IPS-15b (cell line): Measurements from ENCODE around the gene CCN2.

Experiments
- H3K27me3 ChIP-seq: one replicate; pipeline ENCODE4 v1.6.1; 2013; ENCODE audit warnings: low read length; ENCODE audit not compliant: control insufficient read depth, insufficient read depth
- H3K36me3 ChIP-seq: one replicate; pipeline ENCODE4 v1.6.1; 2013; ENCODE audit warnings: low read length; ENCODE audit not compliant: control insufficient read depth, insufficient read depth
- H3K4me1 ChIP-seq: one replicate; pipeline ENCODE4 v1.6.1; 2013; ENCODE audit warnings: mild to moderate bottlenecking, low read length; ENCODE audit not compliant: control insufficient read depth, insufficient read depth
- H3K4me3 ChIP-seq: one replicate; pipeline ENCODE4 v1.5.1; 2013; ENCODE audit warnings: low read depth, low read length
- H3K9ac ChIP-seq: one replicate; pipeline ENCODE4 v1.6.1; 2013; ENCODE audit warnings: low read depth, mild to moderate bottlenecking, low read length
- H3K9me3 ChIP-seq: one replicate; pipeline ENCODE4 v1.6.1; 2013; ENCODE audit warnings: mild to moderate bottlenecking, low read length; ENCODE audit not compliant: control insufficient read depth, insufficient read depth

The CCN2 gene, protein sequence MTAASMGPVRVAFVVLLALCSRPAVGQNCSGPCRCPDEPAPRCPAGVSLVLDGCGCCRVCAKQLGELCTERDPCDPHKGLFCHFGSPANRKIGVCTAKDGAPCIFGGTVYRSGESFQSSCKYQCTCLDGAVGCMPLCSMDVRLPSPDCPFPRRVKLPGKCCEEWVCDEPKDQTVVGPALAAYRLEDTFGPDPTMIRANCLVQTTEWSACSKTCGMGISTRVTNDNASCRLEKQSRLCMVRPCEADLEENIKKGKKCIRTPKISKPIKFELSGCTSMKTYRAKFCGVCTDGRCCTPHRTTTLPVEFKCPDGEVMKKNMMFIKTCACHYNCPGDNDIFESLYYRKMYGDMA

DNA sequence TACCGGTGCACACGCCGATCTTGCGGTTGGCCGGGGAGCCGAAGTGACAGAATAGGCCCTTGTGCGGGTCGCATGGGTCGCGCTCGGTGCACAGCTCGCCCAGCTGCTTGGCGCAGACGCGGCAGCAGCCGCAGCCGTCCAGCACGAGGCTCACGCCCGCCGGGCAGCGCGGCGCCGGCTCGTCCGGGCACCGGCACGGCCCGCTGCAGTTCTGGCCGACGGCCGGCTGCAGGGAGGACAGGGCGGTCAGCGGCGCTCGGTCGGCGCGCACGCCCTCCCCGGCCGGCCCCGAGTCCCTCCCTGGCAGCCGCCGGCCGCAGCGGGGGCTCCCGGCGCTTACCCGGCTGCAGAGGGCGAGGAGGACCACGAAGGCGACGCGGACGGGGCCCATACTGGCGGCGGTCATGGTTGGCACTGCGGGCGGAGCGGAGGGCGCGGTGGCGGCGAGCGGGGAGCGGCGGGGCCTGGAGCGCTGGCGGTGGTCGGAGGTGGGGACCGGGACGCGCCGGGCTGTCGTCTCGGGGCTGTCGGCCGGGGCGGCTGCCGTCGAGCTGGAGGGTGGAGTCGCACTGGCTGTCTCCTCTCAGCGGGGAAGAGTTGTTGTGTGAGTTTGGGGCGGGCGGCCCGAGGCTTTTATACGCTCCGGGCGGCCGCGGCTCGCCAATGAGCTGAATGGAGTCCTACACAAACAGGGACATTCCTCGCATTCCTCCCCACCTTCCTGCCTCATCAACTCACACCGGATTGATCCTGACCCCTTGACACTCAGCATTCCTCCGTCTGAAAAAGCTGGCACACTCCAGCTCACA lies at the start of gene CCN2:
Gene CCN2 (minus strand): TSS at position 606 of the 809 bp plus-strand sequence. CDS start 200 bp downstream, at position 406.
- no peaks in the 10 kb centered on the region for H3K9me3 ChIP-seq
- H3K4me1 ChIP-seq, result peaks cover 44% of the 10 kb centered on the region
- H3K36me3 ChIP-seq, result peaks cover 4% of the 10 kb centered on the region
- H3K27me3 ChIP-seq, result no peaks in the 10 kb centered on the region
- peak within 1 kb of the TSS; percentile 48 for H3K9ac ChIP-seq
- peak within 1 kb of the TSS; percentile 76 for H3K4me3 ChIP-seq

DNA sequence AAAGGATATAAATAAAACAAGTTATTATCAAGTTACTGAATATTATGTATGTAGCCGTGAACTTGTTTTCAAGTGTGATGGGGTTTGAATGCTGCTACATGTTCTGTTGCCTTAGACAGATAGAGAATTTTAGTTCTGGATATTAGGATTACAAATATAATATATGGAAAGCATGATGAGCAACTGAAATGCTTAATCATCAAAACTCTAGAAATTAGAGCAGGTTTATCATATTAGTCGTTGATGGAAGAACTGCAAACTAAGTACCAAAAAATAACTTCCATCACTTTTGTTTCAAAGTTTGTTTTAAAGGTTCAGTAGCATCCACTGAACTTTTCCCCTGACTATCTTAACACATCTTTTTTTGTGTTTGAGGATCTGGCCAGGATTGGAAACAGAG lies 49.1 kb upstream of the CCN2 start:
- peaks cover 9% of the 10 kb centered on the region for H3K9me3 ChIP-seq
- H3K4me1 ChIP-seq, result no peaks in the 10 kb centered on the region

DNA sequence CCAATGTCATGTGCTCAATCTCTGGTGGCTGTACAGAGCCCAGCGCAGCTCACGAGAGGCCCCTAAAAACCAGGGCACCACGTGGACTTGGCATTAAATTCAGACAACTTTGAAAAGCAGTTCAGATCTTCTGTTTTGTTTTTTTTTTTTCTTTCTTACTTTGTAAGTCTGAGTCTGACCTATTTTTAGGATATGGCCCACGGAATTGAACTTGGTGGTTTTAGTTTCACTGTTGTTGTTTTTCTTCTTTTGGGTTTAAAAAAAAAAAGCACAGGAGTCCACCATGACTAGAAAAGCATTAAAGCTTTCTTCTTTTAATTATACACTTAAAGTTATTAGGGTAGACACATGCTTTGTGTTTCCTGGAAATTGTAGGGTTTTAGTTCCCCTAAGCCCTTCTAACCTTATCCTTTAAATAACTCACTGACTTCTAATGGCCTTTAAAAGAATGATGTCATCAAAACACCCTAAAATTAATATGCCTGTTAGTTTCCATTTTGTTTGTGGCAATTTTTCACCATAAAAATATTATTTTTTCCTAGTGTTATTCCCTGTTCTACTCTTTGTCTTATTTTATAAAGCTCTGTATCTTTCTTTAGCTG lies 48.5 kb upstream of the CCN2 start:
- Histone ChIP-seq H3K9me3 (peaks cover 6% of the 10 kb centered on the region), H3K9ac (no peak overlapping the region), H3K4me1 (no peaks in the 10 kb centered on the region), H3K36me3 (no peaks in the 10 kb centered on the region), H3K4me3 (no peak overlapping the region), H3K27me3 (no peaks in the 10 kb centered on the region)

More for the DNA sequence above, 49.1 kb upstream of the CCN2 start:
- Histone ChIP-seq H3K27me3 (no peaks in the 10 kb centered on the region), H3K9ac (no peak overlapping the region), H3K4me3 (no peak overlapping the region), H3K36me3 (no peaks in the 10 kb centered on the region)

DNA sequence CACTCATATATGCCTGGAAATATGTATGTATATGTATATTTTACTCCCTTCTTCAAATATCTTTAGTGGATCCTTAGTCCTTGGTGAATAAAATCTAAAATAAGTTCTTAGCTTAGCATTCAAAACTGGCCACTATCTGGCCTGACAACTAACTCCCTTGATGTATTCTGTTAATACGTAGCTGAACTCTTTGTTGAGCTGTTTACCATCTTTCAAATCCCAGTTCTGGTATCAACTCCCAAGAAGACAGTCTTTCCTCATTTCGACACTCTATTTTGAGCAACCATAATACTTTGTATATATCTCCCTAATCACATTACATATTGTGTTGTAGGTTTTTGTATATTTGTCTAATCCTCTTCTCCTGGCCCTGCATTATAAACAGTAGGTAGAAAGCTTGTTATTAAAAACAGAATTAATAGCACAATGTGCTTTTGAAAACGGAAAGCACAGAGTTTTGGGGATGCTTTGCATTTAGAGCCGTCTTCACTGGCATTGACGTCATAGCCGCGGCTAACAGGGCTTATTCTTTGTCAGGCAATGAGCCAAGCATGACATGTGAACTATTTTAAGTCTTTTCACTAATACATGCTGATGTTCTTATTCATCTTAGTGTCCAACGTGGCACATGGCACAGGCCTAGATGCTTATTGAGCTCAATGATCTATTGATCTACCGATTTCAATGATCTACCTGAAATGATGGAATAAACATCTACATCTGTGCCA lies 47.2 kb upstream of the CCN2 start:
- Histone ChIP-seq H3K9me3 (peaks cover 3% of the 10 kb centered on the region), H3K4me3 (no peak overlapping the region), H3K4me1 (no peaks in the 10 kb centered on the region), H3K9ac (no peak overlapping the region), H3K36me3 (no peaks in the 10 kb centered on the region), H3K27me3 (no peaks in the 10 kb centered on the region)

DNA sequence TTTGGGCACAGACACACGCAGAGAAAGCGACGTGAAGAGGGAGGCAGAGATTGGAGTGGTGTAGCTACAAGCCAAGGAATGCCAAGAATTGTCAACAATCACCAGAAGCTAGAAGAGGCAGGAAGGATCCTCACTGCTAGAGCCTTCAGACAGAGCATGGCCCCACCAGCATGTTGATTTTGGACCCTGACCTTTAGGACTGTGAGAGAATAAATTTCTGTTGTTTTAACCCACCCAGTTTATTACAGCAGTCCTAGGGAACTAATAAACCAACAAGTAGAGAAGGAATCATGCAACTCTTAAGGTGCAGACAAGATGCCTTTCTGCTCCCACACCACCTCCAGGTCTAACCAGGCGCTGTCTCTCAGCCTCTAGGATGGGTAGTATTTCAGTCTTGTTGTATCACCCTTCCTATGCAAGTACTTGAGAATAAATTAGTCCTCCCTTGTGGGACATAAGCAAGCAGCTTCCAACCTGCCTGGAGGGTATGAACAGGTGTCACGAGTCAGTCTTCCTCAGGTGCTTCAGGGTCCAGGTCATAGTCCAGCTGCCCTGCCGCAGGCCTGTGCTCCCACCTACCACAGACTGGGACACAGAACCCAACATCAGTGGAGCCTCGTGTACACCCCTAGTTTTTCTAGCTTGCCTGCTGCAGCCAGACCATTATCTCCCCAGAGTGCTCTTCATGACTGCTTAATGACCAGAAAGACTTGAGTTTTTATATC lies 46.4 kb upstream of the CCN2 start:
- Histone ChIP-seq H3K4me3 (no peak overlapping the region), H3K4me1 (no peaks in the 10 kb centered on the region), H3K9me3 (no peaks in the 10 kb centered on the region), H3K9ac (no peak overlapping the region), H3K36me3 (no peaks in the 10 kb centered on the region), H3K27me3 (no peaks in the 10 kb centered on the region)

DNA sequence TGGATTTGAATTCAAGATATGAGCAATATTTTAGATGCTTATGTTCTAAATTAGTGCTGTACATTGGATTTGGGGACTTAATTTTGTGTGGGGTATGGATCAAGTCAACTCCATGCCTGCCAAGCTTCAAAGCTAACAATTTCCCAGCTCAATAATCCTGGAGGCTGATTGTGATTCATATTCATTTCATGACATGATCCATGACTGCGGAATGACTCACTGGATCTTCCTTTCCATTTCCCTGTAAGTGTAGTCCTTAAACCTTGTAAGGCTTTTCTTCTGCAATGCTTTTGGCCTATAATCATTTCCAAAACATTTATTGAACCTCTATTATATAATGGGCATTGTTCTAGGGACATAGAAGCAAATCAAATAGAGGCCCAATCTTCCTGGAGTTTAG lies 44.7 kb upstream of the CCN2 start:
- Histone ChIP-seq H3K27me3 (no peaks in the 10 kb centered on the region), H3K9me3 (no peaks in the 10 kb centered on the region), H3K4me1 (no peaks in the 10 kb centered on the region), H3K36me3 (no peaks in the 10 kb centered on the region), H3K4me3 (no peak overlapping the region), H3K9ac (no peak overlapping the region)

DNA sequence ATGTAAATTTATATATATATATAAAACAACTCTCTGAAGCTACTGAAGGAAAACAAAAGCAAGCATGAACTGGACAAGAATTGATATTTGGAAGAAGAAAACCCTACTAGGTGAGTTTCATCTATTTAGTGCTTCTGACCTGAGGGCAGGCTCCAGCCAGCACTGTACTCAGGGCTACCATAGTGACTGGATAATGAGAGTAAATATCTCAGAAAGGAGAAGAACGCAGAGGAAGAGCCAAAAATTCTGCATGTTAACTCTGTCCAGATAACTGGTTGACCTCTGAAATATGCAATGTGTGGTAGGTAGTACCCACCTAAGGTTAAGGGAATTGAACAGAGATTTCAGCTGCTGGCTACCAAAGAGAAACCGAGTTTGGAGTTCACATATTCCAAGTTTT lies 41.4 kb upstream of the CCN2 start:
- Histone ChIP-seq H3K36me3 (no peaks in the 10 kb centered on the region), H3K27me3 (no peaks in the 10 kb centered on the region), H3K4me3 (no peak overlapping the region), H3K9me3 (no peaks in the 10 kb centered on the region), H3K9ac (no peak overlapping the region), H3K4me1 (no peaks in the 10 kb centered on the region)

DNA sequence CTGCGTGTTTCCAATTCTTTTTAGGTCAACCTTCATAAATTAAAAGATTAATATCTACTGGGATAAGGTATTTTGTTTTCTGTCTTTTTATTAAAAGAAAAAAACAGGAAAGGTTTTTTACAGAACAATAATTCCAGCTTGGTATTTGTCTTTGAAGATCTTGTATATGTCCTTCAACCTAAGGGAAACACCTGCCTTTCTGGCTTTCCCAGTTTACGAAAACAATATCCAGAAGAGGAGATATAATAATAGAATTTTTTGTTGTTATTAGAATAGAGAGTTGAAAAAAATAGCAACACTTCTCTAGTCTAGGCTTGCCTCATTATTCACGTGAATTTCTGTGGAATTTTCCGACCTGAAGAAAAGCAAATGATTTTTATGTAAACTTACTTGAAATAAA lies 37.9 kb upstream of the CCN2 start:
- Histone ChIP-seq H3K36me3 (no peaks in the 10 kb centered on the region), H3K9ac (no peak overlapping the region), H3K4me3 (no peak overlapping the region), H3K9me3 (no peaks in the 10 kb centered on the region), H3K27me3 (no peaks in the 10 kb centered on the region), H3K4me1 (no peaks in the 10 kb centered on the region)

DNA sequence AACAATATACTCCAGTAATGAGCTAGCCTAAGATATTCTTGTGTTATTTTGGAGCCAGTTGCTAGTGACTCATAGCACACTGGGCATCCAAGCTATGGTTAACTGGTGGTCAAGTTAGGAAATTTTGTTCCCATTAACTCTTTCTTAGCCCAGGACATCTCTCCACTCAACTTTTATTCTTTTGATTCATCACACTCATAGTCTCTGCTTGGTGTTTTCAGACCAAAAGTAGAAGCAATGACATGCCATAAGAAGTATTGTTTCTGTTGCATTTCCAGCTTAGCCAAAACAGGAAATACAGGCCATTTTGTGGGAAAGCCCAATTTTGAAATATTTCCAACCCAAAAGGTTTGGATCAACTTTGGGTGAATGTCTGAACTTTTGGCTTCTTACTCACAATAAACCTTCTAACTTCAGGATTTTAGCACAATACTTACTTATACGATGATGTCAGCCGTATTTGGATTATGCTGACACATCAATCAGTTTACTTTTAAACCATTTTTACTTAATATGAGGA lies 31.6 kb upstream of the CCN2 start:
- H3K36me3 ChIP-seq, result no peaks in the 10 kb centered on the region
- H3K4me3 ChIP-seq, result no peak overlapping the region
- no peak overlapping the region for H3K9ac ChIP-seq
- no peaks in the 10 kb centered on the region for H3K9me3 ChIP-seq
- H3K27me3 ChIP-seq, result no peaks in the 10 kb centered on the region
- no peaks in the 10 kb centered on the region for H3K4me1 ChIP-seq

DNA sequence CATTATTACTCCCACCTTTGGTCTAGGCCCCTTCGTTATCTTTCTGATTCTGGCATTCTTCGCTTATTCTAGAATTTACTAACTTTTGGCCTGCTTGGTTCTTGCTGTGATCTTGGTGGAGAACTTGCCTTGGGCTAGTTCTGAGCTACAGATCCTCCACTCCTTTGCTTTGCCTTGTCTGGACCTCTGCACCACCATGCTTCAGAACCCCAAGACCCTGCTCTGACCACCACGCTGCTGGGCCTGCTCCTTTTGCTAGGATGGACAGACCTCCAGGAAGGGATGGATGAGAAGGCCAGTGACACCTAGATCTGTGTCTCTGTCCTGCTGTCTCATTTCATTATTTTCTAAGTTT lies 30.4 kb upstream of the CCN2 start:
- Histone ChIP-seq H3K27me3 (no peaks in the 10 kb centered on the region), H3K4me3 (no peak overlapping the region), H3K9ac (no peak overlapping the region), H3K9me3 (no peaks in the 10 kb centered on the region), H3K4me1 (no peaks in the 10 kb centered on the region), H3K36me3 (no peaks in the 10 kb centered on the region)
